ENCODE data around the gene CNTN4.

- TF ChIP-seq CTCF (IDR thresholded peaks at IDR 0.05), result no peak
- no peak for TF ChIP-seq POLR2A (IDR thresholded peaks at IDR 0.05)
Observed at GRCh38 chr3:2356298-2356950, 257.8 kb downstream of the CNTN4 start.

All from body of pancreas (tissue), 4 donors.